GM21526 (cell line): ENCODE results near the gene PRRT2.

ENCODE experiments used
- ATAC-seq: cut with Tn5 transposase; IDR thresholded peaks from one replicate; pipeline ENCODE4 v1.9.1; 2021; ENCODE audit warnings: moderate library complexity; ENCODE audit not compliant: unreplicated experiment, low FRiP score

Gene PRRT2

DNA sequence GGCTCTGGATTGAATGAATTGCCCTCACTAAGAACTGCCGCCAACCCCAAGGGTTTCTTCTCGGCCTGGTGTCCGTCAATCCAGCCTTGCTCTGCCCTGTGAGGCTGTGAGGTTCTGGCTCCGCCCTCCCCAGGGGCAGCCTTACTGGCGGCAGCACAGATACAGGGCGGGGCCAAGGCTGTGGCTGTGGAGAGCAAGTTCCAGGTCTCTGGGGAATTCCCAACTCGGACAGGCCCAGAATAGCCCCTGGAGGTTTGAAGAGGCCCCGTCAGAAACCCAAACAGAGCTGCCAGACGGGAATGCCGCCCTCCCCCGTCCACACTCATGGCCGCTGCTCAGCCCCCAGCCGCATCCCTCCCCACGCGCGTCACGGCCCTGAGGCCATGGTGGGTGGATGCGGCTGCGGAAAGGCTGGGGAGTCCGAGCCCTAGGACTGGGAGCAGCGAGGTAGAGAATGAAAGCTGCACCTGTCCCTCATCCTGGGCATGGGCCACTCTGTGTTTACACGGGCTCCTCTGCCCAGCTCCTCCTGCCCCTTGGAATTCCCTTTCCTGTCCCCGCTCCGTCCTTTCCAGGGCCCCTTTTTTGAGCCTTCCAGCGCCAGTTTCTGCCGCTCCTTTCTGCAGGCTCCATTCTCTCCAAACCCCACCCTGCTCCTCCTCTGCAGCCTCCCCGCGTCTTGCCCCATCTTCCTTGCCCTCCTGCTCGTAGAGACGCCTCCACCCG lies 660 bp upstream of the PRRT2 start:
- no peak for ATAC-seq

DNA sequence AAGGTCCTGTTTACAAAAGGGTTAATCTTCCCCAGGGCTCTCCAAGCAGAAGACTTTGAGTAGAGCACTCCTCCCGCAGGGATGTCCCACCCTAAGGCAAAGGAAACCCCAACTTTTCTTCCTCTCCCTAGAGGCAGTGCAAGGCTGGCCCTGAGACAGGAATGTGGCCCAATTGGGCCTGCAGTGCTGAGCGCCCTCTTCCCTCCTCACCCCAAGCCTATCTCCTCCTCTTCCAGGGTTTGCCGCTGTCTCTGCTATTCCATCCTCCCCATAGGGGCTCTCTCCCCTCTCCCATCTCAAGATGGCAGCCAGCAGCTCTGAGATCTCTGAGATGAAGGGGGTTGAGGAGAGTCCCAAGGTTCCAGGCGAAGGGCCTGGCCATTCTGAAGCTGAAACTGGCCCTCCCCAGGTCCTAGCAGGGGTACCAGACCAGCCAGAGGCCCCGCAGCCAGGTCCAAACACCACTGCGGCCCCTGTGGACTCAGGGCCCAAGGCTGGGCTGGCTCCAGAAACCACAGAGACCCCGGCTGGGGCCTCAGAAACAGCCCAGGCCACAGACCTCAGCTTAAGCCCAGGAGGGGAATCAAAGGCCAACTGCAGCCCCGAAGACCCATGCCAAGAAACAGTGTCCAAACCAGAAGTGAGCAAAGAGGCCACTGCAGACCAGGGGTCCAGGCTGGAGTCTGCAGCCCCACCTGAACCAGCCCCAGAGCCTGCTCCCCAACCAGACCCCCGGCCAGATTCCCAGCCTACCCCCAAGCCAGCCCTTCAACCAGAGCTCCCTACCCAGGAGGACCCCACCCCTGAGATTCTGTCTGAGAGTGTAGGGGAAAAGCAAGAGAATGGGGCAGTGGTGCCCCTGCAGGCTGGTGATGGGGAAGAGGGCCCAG lies 1.0 kb downstream of the PRRT2 start:
- ATAC-seq = no peak

DNA sequence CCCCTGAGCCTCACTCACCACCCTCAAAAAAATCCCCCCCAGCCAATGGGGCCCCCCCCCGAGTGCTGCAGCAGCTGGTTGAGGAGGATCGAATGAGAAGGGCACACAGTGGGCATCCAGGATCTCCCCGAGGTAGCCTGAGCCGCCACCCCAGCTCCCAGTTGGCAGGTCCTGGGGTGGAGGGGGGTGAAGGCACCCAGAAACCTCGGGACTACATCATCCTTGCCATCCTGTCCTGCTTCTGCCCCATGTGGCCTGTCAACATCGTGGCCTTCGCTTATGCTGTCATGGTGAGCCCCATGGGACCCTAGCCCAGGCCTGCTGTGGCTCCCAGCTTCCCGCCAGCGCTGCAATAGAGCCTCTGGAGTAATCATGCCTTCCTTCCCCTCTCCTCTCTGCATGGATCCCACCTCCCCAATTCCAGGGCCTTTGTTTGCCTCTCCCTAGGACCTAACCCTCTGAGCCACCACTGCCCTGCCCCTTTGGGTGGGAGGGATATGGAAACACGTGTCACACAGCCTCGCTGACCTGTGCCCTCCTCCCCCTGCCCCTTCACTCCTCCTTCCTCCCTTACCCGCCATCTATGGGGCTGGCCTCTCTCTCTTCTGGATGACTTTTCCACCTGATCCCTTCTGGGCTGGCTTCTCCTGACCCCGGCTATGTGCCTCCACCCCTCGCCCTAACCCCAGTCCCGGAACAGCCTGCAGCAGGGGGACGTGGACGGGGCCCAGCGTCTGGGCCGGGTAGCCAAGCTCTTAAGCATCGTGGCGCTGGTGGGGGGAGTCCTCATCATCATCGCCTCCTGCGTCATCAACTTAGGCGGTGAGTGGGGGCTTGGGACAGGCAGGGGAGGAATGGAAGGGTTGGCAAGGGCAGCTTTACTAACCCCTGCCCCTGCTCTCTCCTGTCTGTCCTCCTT lies 1.9 kb downstream of the PRRT2 start:
- ATAC-seq = no peak

DNA sequence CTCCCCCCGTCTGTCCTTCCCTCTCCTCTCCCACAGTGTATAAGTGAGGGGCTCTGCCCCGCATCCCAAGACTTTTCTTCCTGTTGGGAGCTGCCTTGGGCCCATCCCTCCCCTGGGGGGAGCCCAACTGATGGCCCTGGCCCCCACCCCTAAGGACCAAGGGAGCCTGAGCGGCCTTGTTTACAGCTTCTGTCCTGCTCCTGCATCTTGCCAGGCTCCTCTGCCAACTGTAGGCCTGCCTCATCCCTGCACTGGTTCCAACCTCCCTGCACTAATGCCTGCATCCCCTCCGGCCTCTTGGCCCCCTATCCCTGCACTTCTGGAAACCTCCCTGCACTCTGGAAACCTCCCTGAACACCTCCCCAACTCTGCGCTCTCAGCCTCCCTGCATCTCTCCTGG lies 2.6 kb downstream of the PRRT2 start:
- ATAC-seq = no peak

DNA sequence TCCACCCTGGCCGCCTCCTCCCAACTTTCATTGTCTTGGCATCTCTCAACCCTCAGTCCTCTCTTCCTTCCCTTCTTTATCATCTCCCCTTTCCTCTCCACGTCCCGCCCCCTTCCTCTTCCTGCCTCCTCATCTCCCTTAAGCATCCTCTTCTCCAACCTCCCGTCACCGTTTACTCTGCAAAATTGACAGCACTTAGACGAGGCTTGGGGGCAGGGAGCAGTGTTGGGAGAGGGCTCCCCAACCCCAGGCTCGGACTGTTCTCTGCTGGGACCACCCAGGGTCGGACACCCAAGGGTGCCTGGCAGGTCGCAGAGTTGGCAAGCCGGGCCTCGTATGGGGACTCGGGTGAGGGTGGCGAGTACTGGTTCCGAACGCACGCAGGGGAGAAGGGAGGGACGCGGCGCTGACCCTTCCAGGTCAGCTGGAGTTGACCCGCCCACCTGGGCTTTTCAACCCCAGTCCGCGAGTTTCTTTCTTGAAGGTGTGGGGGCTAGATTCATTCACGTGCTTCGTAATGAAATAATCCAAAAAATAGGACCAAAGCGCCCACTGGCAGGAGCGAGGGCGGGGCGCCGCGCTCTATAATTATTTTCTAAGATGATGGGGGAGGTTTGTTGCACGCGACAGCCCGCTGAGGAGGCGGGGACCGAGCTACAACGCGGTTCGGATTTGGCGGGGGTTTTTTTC lies 3.2 kb downstream of the PRRT2 start:
- ATAC-seq = no peak

DNA sequence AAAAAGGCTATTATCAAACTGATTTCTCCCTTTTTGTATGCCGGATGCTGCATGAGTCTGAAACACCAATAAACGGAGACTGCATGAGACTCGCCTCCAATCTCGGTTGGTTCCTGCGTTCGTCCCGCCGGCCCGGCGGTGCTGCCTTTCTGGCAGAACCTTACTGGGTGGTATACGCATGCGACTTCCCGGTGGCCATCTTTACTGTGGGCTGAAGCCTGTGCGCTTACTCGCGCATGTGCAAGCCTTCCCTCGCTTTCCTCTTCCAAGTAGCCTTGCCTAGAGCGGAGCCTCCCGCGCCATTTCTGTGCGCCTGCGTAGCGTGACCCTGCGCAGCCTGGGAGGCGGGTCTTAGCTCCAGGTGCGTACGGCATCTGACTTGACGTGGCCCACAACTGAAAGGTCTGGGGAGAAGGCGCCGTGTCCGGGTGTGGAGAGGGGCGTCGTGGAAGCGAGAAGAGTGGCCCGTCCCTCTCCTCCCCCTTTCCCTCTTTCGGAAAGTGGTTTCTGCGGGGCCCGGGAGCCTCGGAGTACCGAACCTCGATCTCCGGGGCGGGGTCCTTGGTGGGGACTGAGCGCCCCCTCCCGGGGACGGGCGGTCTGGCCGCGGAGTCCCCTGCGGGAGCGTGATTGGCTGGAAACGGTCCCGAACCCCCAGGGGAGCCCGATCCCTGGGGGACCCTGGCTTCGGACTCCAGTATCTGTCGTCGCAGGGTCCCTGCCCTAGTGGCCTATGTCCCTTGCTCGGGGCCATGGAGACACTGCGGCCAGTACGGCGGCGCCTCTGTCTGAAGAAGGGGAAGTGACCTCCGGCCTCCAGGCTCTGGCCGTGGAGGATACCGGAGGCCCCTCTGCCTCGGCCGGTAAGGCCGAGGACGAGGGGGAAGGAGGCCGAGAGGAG lies 4.0 kb downstream of the PRRT2 start, which contains the start of gene PAGR1:
Gene PAGR1 (plus strand): TSS at position 360 of the 901 bp plus-strand sequence. CDS start 374 bp downstream, at position 734.
- peak; percentile 46 for ATAC-seq

DNA sequence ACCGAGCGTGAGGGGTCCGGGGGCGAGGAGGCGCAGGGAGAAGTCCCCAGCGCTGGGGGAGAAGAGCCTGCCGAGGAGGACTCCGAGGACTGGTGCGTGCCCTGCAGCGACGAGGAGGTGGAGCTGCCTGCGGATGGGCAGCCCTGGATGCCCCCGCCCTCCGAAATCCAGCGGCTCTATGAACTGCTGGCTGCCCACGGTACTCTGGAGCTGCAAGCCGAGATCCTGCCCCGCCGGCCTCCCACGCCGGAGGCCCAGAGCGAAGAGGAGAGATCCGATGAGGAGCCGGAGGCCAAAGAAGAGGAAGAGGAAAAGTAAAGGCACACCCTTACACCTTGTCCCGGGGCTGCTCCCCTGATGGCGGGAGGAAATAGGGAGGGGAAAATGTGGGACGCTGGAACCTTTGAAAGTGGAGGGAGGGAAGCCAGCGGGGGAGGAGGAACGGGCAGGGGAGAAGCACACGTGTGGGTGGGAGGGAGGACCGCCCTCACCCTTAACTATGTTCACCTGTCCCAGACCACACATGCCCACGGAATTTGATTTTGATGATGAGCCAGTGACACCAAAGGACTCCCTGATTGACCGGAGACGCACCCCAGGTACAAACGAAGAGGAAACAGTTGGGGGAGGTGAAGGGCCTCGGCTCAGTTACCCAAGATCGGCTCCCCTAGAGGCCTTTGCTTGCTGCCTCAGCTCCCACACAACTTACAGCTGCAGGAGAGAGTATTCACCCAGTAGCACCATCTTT lies 4.9 kb downstream of the PRRT2 start:
- peak; percentile 2 for ATAC-seq

DNA sequence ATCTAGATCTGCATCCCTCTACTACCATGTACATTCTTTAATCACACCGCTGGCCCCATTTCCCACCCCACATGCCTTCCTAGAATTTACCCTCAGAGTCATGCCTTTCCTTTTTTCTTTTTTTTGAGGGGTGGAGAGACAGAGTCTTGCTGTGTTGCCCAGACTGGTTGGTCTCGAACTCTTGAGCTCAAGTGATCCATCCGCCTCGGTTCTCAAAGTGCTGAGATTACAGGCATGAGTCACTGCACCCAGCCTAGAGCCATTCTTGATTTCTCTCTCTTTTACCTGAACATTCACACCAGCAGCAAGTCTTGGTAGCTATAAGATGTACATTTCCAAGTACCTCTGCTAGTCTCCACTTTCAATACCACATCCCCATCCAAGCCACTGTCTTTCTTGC lies 6.1 kb downstream of the PRRT2 start:
- no peak for ATAC-seq

DNA sequence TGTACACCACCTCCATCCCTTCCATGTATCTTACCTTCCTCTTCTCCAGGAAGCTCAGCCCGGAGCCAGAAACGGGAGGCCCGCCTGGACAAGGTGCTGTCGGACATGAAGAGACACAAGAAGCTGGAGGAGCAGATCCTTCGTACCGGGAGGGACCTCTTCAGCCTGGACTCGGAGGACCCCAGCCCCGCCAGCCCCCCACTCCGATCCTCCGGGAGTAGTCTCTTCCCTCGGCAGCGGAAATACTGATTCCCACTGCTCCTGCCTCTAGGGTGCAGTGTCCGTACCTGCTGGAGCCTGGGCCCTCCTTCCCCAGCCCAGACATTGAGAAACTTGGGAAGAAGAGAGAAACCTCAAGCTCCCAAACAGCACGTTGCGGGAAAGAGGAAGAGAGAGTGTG lies 7.5 kb downstream of the PRRT2 start:
- no peak for ATAC-seq

DNA sequence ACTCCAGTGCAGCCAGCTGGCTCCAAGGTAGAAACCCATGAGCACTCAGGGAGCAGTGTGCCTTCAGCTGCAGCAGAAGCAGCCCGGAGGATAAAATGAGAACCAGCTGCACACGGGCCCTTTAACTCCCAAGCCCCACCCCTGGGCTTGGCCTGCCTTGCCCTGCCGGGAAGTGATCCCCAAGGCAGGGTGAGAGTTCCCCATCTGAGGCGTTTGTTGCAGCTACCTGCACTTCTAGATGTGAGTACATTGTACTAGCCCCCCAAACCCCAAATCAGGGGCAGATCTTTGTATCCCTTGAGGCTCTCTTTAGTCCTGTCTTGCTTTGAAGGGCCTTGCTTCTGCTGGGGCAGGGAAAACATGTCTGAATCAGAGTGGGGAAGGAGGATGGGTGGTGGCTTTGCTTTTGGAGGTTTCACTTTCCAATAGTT lies 8.3 kb downstream of the PRRT2 start, which contains the start of gene MVP:
Gene MVP (plus strand): TSS at position 192 of the 431 bp plus-strand sequence. CDS start 10,088 bp downstream, outside the sequence.
- ATAC-seq = no peak

DNA sequence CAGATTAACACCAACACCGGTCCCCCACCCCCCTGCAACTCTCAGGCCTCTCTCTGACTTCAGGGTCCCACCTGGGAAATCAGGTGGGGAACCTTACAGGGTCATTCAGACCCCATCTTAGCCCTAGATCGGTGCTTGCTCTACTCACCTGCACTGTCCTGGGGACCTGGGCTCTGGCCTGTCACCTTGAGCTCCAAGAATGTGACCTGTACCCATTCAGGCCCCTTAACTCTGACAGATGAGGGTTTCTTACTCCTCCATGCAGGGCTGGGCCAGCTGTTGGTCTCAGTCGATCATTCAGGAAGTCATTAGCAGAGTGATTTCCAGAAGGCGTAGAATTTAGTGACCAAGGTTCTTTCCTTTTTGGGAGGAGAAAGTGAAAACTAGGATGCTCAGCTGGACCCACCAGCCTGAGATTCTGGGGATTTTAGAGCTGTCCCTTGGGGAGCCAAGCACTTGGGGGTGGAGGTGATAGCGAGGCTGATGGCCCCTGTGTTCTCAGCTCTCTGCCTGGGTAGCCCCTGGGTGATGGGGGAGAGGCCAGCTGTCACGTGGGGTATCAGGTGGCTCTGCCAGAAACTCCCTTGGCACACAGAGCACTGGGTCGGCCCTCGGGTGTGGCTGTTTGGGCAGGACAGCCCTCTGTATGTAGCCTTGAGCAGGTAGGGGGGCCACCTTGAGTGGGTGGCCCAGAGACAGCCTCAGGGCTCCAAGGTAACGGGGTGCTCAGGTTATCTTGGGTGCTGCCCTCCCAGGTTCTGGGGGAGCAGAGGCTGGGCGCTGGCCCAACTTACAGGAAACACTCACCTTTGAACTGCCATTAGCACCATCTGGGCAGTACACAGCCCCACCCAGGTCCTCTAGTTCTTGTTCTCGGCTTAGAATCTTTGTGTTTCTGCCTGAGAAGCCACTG lies 9.0 kb downstream of the PRRT2 start:
- no peak for ATAC-seq

DNA sequence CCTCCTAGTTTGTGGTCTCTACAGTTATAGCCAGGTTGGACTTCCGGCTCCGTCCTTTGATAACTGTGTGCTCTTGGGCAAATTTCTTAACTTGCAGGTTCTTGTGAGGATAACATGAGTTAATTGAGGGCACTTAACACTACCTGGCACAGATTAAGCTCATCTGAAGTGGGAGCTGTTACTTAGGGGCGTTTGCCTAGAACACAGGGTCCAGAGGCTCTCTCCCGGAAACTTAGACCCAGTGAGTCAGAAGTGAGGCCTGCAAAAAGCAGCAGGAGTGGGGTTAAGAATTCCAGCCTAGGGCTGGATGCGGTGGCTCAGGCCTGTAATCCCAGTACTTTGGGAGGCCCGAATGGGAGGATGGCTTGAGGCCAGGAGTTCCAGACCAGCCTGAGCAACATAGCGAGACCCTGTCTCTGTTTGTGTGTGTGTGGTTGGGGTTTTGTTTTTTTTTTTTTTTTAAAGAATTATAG lies 9.7 kb downstream of the PRRT2 start:
- no peak for ATAC-seq

DNA sequence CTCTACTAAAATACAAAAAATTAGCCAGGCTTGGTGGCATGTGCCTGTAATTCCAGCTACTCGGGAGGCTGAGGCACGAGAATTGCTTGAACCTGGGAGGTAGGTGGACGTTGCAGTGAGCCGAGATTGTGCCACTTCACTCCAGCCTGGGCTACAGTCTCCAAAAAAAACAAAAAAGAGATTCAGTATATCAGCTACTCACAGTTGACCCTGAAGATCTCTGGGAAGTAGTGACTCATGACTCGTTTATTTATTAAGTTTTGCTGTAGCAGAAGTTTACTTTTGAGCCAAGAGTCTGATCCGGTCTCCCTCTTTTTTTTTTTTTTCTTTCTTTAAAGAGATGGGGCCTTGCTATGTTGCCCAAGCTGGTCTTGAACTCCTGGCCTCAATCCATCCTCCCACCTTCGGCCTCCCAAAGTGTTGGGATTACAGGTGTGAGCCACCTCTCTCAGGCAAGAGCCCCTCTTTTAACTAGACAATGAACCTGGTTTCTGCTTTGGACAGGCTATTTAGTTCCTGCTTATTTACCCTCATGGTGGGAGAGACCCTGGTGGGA lies 12.7 kb downstream of the PRRT2 start:
- ATAC-seq = no peak

DNA sequence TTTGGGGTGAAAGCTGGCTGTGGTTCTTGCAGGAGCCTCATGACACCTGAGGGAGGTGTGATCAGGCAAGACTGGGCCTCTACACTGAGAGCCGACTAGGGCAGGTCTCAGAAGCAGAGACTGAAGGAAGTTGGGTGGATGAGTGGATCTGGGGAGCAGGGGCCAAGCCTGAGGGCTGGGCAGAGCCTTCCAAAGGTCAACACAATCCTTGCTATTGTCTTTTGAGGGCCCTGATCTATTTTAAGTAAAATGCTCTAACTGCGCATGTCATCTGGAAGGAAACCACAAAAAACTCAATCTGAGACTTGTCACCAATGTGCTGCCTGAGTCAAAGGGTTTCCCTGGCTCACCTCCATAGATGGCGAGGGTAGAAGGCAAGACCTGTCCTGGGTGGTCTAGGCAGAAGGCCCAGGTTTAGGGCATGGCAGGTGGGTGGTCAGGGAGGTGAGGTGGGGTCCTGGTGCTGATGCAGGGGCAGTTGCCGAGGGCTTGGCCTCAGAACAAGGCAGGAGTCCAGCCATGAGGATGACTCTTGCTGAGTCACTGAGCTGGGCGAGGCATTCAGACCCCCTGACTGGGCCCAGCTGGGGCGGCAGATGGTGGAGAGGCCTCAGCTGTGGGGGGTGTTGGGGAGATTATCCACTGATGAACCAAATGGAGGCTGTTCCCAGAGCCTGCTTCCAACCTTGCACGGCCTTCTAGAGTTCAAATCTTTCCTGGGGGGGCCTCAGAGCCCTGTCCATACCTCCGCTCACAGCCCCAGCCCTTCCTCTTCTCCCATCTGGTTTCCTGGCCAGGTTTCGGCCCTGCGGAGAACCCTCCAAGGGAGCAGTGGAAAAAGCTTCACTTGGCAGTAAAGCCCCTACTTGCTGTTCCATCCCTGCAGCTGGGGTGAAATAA lies 13.4 kb downstream of the PRRT2 start:
- ATAC-seq = no peak

DNA sequence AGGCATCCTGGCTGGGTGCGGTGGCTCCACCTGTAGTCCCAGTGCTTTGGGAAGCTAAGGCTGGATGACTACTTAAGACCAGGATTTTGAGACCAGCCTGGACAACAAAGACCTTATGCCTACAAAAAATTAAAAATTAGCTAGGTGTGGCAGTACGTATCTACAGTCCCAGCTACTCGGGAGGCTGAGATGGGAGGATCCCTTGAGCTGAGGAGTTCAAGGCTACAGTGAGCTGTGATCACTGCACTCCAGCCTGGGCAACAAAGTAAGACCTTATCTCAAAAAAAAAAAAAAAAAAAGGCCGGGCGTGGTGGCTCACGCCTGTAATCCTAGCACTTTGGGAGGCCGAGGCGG lies 14.3 kb downstream of the PRRT2 start:
- no peak for ATAC-seq

DNA sequence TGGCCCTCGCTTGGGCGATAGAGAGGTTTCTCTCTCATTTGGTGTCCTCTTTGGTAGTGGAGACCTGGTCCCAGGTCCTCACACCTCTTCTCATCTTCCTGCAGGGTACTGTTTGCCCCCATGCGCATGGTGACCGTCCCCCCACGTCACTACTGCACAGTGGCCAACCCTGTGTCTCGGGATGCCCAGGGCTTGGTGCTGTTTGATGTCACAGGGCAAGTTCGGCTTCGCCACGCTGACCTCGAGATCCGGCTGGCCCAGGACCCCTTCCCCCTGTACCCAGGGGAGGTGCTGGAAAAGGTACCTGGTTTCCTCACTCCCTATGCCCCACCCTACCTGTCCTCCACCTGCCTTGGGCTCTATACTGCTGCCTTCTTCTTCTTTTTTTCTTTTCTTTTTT lies 18.8 kb downstream of the PRRT2 start:
- no peak for ATAC-seq
